Neural progenitor cell (in vitro differentiated cells): ENCODE data around the gene HES4.

Experiments
- CTCF ChIP-seq: fragments of 200-600 bp; sonication (generic); IDR thresholded peaks from 2 replicates; pipeline ENCODE4 v1.5.1; 2017; ENCODE audit warnings: antibody characterized with exemption, mild to moderate bottlenecking
- EZH2 ChIP-seq: fragments of 200-600 bp; sonication (generic); IDR thresholded peaks from 2 replicates; pipeline ENCODE4 v1.6.1; 2017; ENCODE audit warnings: antibody characterized with exemption, mild to moderate bottlenecking, moderate library complexity
- EZH2phosphoT487 ChIP-seq: fragments of 200-600 bp; sonication (generic); IDR thresholded peaks from 2 replicates; pipeline ENCODE4 v1.6.1; 2017; ENCODE audit warnings: antibody characterized with exemption

GRCh38 chr1:952201-952600 is 47.7 kb downstream of the HES4 start:
- TF ChIP-seq CTCF (no peak), EZH2 (no peak), EZH2phosphoT487 (no peak)
